Measurements from ENCODE around the gene SDS. TPM values are rescaled to one million over a fixed set of nuclear protein-coding genes. Genes with fewer than 3 reads are reported as not detected.
A peak's percentile ranks its signal among the peaks of the same experiment; 100 is the strongest.

SDS gene
- polyA plus RNA-seq, 3 donors: 0.89 to 2.3 (median 1.1) TPM

- H2AFZ ChIP-seq (ENCODE audit: insufficient read depth, low read depth, low read length, poor library complexity, severe bottlenecking): no peak overlapping the region
- DNase-seq: peak in 2 of 3 donors; percentile 31 to 41
- H3K36me3 ChIP-seq (replicated peaks in 1 of 2; ENCODE audit: control insufficient read depth in 1 of 2, insufficient read depth in 2 of 2, low read length in 2 of 2): no peaks in the 10 kb centered on the region
- peak overlapping the region in 1 of 2 donors; percentile 1 for H3K4me3 Mint-ChIP-seq
- H3K27me3 Mint-ChIP-seq (ENCODE audit: low read depth in 3 of 3): peaks cover 0 to 4% (median 2%) of the 10 kb centered on the region in 3 donors
- no peaks in the 10 kb centered on the region for H3K27me3 ChIP-seq (ENCODE audit: control insufficient read depth in 2 of 2, insufficient read depth in 2 of 2, low read length in 2 of 2)
- H3K9ac ChIP-seq (ENCODE audit: insufficient read depth, low read length, poor library complexity, severe bottlenecking): no peak overlapping the region
- WGBS (ENCODE audit: insufficient coverage): 0% methylated on average over 2 of the region's 6 CpGs
- H3K27ac Mint-ChIP-seq: peak overlapping the region; percentile 29 to 90 (median 68)
- H4K20me1 ChIP-seq (ENCODE audit: insufficient read depth, low read length): no peaks in the 10 kb centered on the region
- H3K4me1 ChIP-seq (ENCODE audit: control insufficient read depth in 1 of 2, insufficient read depth in 2 of 2, low read length in 2 of 2): peaks cover 41 to 50% of the 10 kb centered on the region in 2 donors
- no peaks in the 10 kb centered on the region for H3K9me3 ChIP-seq (replicated peaks in 1 of 2; ENCODE audit: control insufficient read depth in 1 of 2, insufficient read depth in 1 of 2, low read length in 2 of 2)
- no peak overlapping the region for H3K4me2 ChIP-seq (replicated peaks; ENCODE audit: extremely low read depth, low read length, poor library complexity, severe bottlenecking)
- no peak for TF ChIP-seq CTCF (IDR thresholded peaks at IDR 0.05)
- peak overlapping the region in 1 of 2 donors; percentile 39 for H3K27ac ChIP-seq (ENCODE audit: low read depth in 1 of 2, low read length in 2 of 2)
- no peaks in the 10 kb centered on the region for H3K9me3 Mint-ChIP-seq
- H3K36me3 Mint-ChIP-seq: no peaks in the 10 kb centered on the region
- H3K4me3 ChIP-seq (replicated peaks in 1 of 3; ENCODE audit: low read depth in 2 of 3, low read length in 3 of 3): peak overlapping the region in 1 of 3 experiments; percentile 16
- peaks cover 41% of the 10 kb centered on the region for H3K4me1 Mint-ChIP-seq
- intact Hi-C loops (cut with micrococcal nuclease): no loop called here
- no peaks in the 10 kb centered on the region for H3K79me2 ChIP-seq (ENCODE audit: insufficient read depth, low read length)
These were observed 4.4 kb upstream of the SDS start for GRCh38 chr12:113407931-113408600.

GRCh38 chr12:113405694-113406093 lies 2.0 kb upstream of the SDS start:
- Histone ChIP-seq H4K20me1 (ENCODE audit: insufficient read depth, low read length) (no peaks in the 10 kb centered on the region), H3K9me3 (replicated peaks in 1 of 2; ENCODE audit: control insufficient read depth in 1 of 2, insufficient read depth in 1 of 2, low read length in 2 of 2) (no peaks in the 10 kb centered on the region), H3K4me3 (replicated peaks in 1 of 3; ENCODE audit: low read depth in 2 of 3, low read length in 3 of 3) (no peak overlapping the region), H3K27ac (ENCODE audit: low read depth in 1 of 2, low read length in 2 of 2) (peak overlapping the region; percentile 17 to 34), H3K27me3 (ENCODE audit: control insufficient read depth in 2 of 2, insufficient read depth in 2 of 2, low read length in 2 of 2) (no peaks in the 10 kb centered on the region), H3K9ac (ENCODE audit: insufficient read depth, low read length, poor library complexity, severe bottlenecking) (no peak overlapping the region), H2AFZ (ENCODE audit: insufficient read depth, low read depth, low read length, poor library complexity, severe bottlenecking) (no peak overlapping the region), H3K4me1 (ENCODE audit: control insufficient read depth in 1 of 2, insufficient read depth in 2 of 2, low read length in 2 of 2) (peaks cover 42 to 50% of the 10 kb centered on the region in 2 donors), H3K36me3 (replicated peaks in 1 of 2; ENCODE audit: control insufficient read depth in 1 of 2, insufficient read depth in 2 of 2, low read length in 2 of 2) (no peaks in the 10 kb centered on the region), H3K4me2 (replicated peaks; ENCODE audit: extremely low read depth, low read length, poor library complexity, severe bottlenecking) (no peak overlapping the region), H3K79me2 (ENCODE audit: insufficient read depth, low read length) (no peaks in the 10 kb centered on the region)
- Mint-ChIP-seq H3K36me3 (no peaks in the 10 kb centered on the region), H3K27me3 (ENCODE audit: low read depth in 3 of 3) (peaks cover 0 to 4% (median 2%) of the 10 kb centered on the region in 3 donors), H3K4me3 (no peak overlapping the region), H3K27ac (peak overlapping the region in 6 of 7 donors; percentile 72 to 87 (median 78)), H3K9me3 (no peaks in the 10 kb centered on the region), H3K4me1 (peaks cover 41% of the 10 kb centered on the region)
- DNase-seq: peak; percentile 39 to 57 (median 48)
- WGBS (ENCODE audit: insufficient coverage): no CpG with 5 or more reads among the region's 3 CpGs
- TF ChIP-seq CTCF (IDR thresholded peaks at IDR 0.05): no peak
- intact Hi-C loops (cut with micrococcal nuclease): no loop called here

Measured in CD14-positive monocyte (primary cell).